Measurements from ENCODE around the gene TNRC18. TPM values are rescaled to one million over a fixed set of nuclear protein-coding genes. Genes with fewer than 3 reads are reported as not detected.

Gene TNRC18
- total and polyA plus RNA-seq, 2 donors (not counting 1 experiment from before 2014, with no cell fraction given), result 17.8 to 75.0 TPM

DNA sequence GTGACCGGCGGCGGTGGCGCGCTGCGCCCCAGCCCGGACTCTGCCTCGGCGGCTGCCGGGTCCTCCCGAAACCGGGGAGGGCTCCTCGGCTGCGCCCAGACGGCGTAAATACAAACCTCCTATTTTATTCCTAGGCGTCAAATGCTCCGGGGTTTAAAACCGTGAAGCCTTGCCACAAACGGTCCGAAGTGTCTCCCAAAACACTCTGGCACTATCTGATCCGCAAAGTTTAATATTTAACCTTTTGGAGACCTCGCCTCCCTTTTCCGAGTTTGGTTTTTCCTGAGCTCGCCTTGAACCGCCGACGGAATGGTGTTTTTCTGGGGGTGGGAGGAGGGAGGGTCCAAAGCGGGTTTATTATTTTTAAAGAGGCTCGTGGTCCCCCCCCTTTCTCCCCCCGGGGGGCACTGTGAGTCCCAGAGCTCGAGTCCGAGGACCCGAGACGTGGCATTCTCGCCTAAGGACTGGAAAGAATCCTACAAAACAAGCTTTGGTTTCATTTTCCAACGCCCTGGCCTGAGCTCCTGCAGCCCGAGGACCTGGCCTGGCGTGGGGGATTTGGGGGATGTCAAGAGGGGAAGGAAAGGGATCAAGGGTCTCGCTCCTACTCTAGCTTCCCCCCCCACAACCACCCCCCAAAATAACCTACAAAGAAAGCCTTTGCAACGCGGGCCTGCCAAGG lies 1.8 kb downstream of the TNRC18 start:
- H3K4me1 ChIP-seq (ENCODE audit: control insufficient read depth in 2 of 2, insufficient read depth in 2 of 2, low read length in 2 of 2), result peaks cover 77 to 81% of the 10 kb centered on the region in 2 donors
- Mint-ChIP-seq H3K4me3 (peak overlapping the region; percentile 80), H3K4me1 (peaks cover 52% of the 10 kb centered on the region)

More for the DNA sequence above, 1.8 kb downstream of the TNRC18 start:
- ChIA-PET CTCF (interaction anchor here (0.6 to 2.9 kb wide), 8 partner anchors 17 to 443 kb away, joined by 3 to 11 read pairs (median 4); no protein-coding TSS in a partner anchor), POLR2A (interaction anchor here (0.5 to 3.5 kb wide), 4 partner anchors 14 to 190 kb away, joined by 3 to 17 read pairs (median 4); no protein-coding TSS in a partner anchor)
- no peaks in the 10 kb centered on the region for H3K9me3 Mint-ChIP-seq (ENCODE audit: insufficient read depth)
- no peak overlapping the region for H3K27ac ChIP-seq (ENCODE audit: low read length in 2 of 2)
- peaks cover 0 to 93% (median 60%) of the 10 kb centered on the region in 4 experiments for H3K27me3 ChIP-seq (replicated peaks in 1 of 4; ENCODE audit: control extremely low read depth in 1 of 4, control insufficient read depth in 3 of 4, insufficient read depth in 4 of 4, low read length in 3 of 4)
- H3K9ac ChIP-seq (ENCODE audit: low read length), result peak overlapping the region; percentile 64
- H3K36me3 ChIP-seq (replicated peaks in 1 of 2; ENCODE audit: control extremely low read depth in 1 of 2, control insufficient read depth in 1 of 2, extremely low read depth in 1 of 2, insufficient read depth in 2 of 2, low read length in 1 of 2), result no peaks in the 10 kb centered on the region
- peaks cover 44% of the 10 kb centered on the region for H3K27me3 Mint-ChIP-seq
- peaks cover 4% of the 10 kb centered on the region for H3K79me2 ChIP-seq (ENCODE audit: control insufficient read depth, insufficient read depth, low read length)
- H3K4me2 ChIP-seq (replicated peaks; ENCODE audit: low read depth, low read length, poor library complexity, severe bottlenecking), result peak overlapping the region; percentile 97
- H3K27ac Mint-ChIP-seq, result peak overlapping the region; percentile 20
- peak overlapping the region; percentile 27 for H2AFZ ChIP-seq (ENCODE audit: insufficient read depth, low read depth, low read length, poor library complexity, severe bottlenecking)
- TF ChIP-seq, protein P1, sequence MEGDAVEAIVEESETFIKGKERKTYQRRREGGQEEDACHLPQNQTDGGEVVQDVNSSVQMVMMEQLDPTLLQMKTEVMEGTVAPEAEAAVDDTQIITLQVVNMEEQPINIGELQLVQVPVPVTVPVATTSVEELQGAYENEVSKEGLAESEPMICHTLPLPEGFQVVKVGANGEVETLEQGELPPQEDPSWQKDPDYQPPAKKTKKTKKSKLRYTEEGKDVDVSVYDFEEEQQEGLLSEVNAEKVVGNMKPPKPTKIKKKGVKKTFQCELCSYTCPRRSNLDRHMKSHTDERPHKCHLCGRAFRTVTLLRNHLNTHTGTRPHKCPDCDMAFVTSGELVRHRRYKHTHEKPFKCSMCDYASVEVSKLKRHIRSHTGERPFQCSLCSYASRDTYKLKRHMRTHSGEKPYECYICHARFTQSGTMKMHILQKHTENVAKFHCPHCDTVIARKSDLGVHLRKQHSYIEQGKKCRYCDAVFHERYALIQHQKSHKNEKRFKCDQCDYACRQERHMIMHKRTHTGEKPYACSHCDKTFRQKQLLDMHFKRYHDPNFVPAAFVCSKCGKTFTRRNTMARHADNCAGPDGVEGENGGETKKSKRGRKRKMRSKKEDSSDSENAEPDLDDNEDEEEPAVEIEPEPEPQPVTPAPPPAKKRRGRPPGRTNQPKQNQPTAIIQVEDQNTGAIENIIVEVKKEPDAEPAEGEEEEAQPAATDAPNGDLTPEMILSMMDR (IDR thresholded peaks at IDR 0.05), result no peak
- no peak for TF ChIP-seq EZH2 (IDR thresholded peaks at IDR 0.05; ENCODE audit: borderline replicate concordance, insufficient read depth, low read depth, low read length, poor library complexity, severe bottlenecking)
- under 1% methylated on average over 25 of the region's 42 CpGs for WGBS (ENCODE audit: insufficient coverage)
- peak overlapping the region; percentile 37 to 81 (median 56) for H3K4me3 ChIP-seq (ENCODE audit: control extremely low read depth in 1 of 5, extremely low read depth in 1 of 5, insufficient read depth in 1 of 5, low read depth in 2 of 5, low read length in 4 of 5)
- ATAC-seq (ENCODE audit: low read depth), result no peak
- peaks cover 0 to 51% (median 0%) of the 10 kb centered on the region in 3 donors for H3K9me3 ChIP-seq (ENCODE audit: control extremely low read depth in 1 of 3, control insufficient read depth in 2 of 3, insufficient read depth in 1 of 3, low read length in 2 of 3)
- peak; percentile 64 for DNase-seq
- peaks cover 72% of the 10 kb centered on the region for H4K20me1 ChIP-seq (ENCODE audit: control insufficient read depth, insufficient read depth, low read length, poor library complexity, severe bottlenecking)
- intact Hi-C loops (cut with micrococcal nuclease), result loop anchor here (5.0 kb wide), 1 partner anchor 190 kb away; no protein-coding TSS in a partner anchor

Measured in B cell (primary cell).